SHP77 treated with DMSO at 0.1 percent for 48 hours (cell line): Measurements from ENCODE around the gene CIBAR2.
"Not testable (repeated sequence)": the region's sequence is repeated elsewhere in the genome, so short reads cannot be mapped to it uniquely, and the experiment has no call there.

Experiments used
- DNase-seq: peaks from one replicate; lab custom pipeline; 2025; lab: John Stamatoyannopoulos, UW

CIBAR2 gene

GRCh38 chr16:85062845-85063244 lies 49.4 kb downstream of the CIBAR2 start:
- DNase-seq, result no peak

GRCh38 chr16:85062323-85062722 lies 49.9 kb downstream of the CIBAR2 start:
- DNase-seq, result no peak

- no peak for DNase-seq
These were observed 50.7 kb downstream of the CIBAR2 start for GRCh38 chr16:85061566-85061965.

- DNase-seq, result no peak
These were observed 53.4 kb downstream of the CIBAR2 start for GRCh38 chr16:85058909-85059308.

GRCh38 chr16:85057948-85058347 lies 54.3 kb downstream of the CIBAR2 start:
- DNase-seq, result no peak

- no peak for DNase-seq
These were observed 54.9 kb downstream of the CIBAR2 start for GRCh38 chr16:85057212-85057889.

GRCh38 chr16:85056211-85056748 lies 56.0 kb downstream of the CIBAR2 start:
- no peak for DNase-seq

GRCh38 chr16:85055493-85056210 lies 56.6 kb downstream of the CIBAR2 start:
- no peak for DNase-seq

- DNase-seq, result no peak
These were observed 57.3 kb downstream of the CIBAR2 start for GRCh38 chr16:85054948-85055492.

- not testable (repeated sequence) for DNase-seq
These were observed 58.0 kb downstream of the CIBAR2 start for GRCh38 chr16:85054321-85054720.

GRCh38 chr16:85052536-85052935 lies 59.7 kb downstream of the CIBAR2 start:
- no peak for DNase-seq

GRCh38 chr16:85051683-85052082 lies 60.6 kb downstream of the CIBAR2 start:
- no peak for DNase-seq

GRCh38 chr16:85051067-85051581 lies 61.1 kb downstream of the CIBAR2 start:
- no peak for DNase-seq

- DNase-seq, result no peak
These were observed 62.5 kb downstream of the CIBAR2 start for GRCh38 chr16:85049706-85050305.

- no peak for DNase-seq
These were observed 63.2 kb downstream of the CIBAR2 start for GRCh38 chr16:85048921-85049562.
